HG03565 (cell line): ENCODE results near the gene FBLN2.

ENCODE experiments used
- ATAC-seq: cut with Tn5 transposase; IDR thresholded peaks from one replicate; pipeline ENCODE4 v1.9.1; 2021; ENCODE audit warnings: mild to moderate bottlenecking, moderate library complexity; ENCODE audit not compliant: unreplicated experiment

FBLN2 gene

GRCh38 chr3:13529196-13530112, 19.5 kb upstream of the FBLN2 start:
- no peak for ATAC-seq

- no peak for ATAC-seq
These were observed 18.5 kb upstream of the FBLN2 start for GRCh38 chr3:13530241-13531009.

- no peak for ATAC-seq
These were observed 16.8 kb upstream of the FBLN2 start for GRCh38 chr3:13532085-13532484.

DNA sequence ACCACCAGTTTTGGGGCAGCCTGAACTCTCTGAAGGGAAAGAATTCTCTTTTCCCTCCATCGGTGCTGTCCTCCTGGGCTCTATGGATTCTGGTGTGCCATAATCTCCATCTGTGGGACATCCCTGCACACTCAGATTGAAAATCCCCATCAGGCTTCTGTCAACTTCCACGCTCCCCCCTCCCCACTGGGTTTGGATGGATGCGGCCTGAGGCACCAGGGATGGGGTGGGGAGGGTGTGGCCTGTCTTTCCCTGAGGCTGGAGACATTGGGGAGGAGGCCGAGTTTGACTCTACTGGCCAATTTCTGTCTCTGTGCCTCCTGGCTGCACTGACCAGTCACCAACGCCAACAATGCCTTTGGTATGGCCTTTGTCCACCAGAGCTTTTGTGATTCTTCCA, 16.3 kb upstream of the FBLN2 start:
- no peak for ATAC-seq

DNA sequence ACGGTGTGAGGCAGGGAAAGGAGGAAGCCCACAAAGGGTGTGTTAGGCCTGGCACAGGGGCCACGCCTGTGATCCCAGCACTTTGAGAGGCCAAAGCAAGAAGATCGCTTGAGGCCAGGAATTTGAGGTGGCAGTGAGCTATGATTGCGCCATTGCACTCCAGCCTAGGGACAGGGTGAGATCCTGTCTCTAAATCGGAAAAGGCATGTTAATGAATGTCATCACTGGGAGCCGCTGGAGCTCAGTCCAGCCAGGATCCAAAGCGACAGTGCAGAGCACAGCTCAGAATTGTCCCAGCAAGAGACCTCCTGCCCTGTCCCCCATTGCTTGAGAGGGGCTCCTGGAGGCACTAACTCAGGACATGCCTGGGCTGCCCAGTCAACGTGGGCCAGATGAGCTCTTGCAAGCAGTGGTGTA, 15.0 kb upstream of the FBLN2 start:
- ATAC-seq, result no peak

- ATAC-seq, result no peak
These were observed 13.4 kb upstream of the FBLN2 start for GRCh38 chr3:13535526-13535875.

- no peak for ATAC-seq
These were observed 13.0 kb upstream of the FBLN2 start for GRCh38 chr3:13535905-13536304.

DNA sequence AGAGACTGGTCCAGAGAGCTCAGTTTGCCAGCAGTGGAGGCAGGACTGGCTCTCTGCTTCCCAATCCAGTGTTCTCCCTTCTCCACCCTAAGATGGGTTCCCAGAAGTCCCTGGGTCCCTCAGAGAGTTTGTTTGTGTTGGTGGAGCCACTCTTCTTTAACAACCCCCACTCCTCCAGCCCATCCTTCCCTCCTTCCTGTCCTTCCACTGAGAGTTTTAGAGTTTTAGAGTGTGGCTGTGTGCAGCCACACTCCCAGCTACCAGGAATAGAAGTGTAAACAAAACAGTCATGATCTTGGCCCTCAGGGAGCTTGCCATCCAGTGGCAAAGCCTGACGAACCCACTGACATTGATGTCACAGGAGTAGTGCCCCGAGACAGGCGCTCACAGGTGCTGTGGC, 12.5 kb upstream of the FBLN2 start:
- no peak for ATAC-seq

GRCh38 chr3:13536832-13537231, 12.1 kb upstream of the FBLN2 start:
- ATAC-seq, result no peak

- no peak for ATAC-seq
These were observed 11.5 kb upstream of the FBLN2 start for GRCh38 chr3:13537244-13537908.

- no peak for ATAC-seq
These were observed 11.0 kb upstream of the FBLN2 start for GRCh38 chr3:13537909-13538296.

- no peak for ATAC-seq
These were observed 10.2 kb upstream of the FBLN2 start for GRCh38 chr3:13538520-13539291.

GRCh38 chr3:13539292-13539638, 9.7 kb upstream of the FBLN2 start:
- no peak for ATAC-seq

- no peak for ATAC-seq
These were observed 9.3 kb upstream of the FBLN2 start for GRCh38 chr3:13539671-13540070.

DNA sequence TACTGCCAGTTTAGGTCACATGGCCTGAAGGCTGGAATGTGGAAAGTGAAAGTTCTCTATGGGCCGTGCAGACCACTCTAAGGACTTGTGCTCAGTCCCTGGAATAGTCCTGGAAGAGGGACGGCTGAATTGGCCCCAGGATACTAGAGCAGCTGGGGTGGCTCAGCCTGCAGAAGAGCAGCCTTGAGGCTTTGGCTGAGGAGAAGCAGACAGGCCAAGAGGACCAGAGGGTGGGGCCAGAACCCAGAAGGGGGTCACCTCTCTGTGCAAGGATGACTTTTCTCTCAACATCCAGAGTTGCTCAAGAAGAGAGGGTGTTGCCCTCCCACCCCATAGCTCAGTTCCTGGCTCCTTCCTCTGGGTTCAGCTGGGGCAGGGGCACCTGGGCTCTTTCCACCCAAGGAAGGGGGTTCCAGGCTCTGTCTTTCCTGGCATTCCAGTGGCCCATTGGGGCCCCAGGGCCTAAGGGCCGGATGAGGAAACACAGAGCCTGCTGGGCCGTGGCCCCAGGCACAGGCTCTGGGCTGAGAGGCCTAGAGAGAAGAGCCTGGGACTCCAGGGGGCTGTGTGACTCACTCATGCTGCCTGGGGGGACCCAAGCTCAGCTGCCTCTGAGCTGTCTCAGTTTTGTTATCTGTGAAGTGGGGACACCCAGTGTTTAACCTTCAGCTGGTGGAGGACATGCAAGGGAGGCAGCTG, 8.5 kb upstream of the FBLN2 start:
- ATAC-seq, result no peak

- ATAC-seq, result no peak
These were observed 7.2 kb upstream of the FBLN2 start for GRCh38 chr3:13541691-13542090.

GRCh38 chr3:13542142-13542541, 6.8 kb upstream of the FBLN2 start:
- ATAC-seq, result no peak

DNA sequence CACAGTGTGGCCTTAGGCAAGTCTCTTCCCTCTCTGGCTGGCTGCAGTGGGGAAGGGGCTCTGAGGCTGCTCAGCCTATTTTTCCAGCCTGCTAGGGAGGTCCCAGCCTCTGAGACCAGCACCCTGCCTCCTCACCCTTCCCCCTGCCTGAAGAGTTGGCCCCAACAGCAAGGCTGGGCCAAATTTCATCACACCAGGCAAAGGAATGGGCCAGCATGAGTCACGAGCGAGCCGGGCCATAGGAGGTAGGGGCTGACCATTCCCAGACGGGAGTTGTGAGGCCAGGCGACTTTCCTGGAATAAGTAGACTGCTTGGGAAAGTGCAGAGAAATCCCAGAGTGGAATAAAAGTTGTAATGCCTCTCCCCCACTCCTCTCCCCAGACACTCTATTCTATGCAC, 5.7 kb upstream of the FBLN2 start:
- ATAC-seq, result no peak

DNA sequence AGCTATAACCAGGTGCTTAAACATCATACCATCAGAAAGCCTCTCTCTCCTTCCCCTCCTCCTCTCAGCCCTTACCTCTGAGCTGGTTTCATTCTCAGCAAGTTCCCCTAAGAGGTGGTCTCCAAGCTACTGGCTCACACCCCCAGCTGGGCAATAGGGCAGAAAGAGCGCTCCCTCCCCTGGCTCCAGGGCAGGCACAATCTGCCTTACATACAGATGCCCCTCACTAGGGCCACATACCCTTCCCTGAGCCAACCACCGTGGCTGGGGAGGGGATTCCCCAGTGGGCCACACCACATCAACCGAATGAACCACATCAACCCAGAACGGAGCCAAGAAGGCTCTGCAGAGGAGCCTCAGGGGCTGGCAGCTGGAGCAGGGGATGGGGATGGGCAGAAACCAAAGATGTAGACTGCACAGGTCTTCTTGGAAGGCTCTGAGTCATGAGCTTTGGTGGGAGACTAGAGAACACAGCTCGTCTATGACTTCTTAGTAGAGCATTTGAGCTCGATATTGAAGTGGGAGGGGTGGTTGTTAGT, 4.6 kb upstream of the FBLN2 start:
- no peak for ATAC-seq

GRCh38 chr3:13544951-13545651, 3.8 kb upstream of the FBLN2 start:
- no peak for ATAC-seq
